ENCODE results near the gene SORCS3.

SORCS3 gene

DNA sequence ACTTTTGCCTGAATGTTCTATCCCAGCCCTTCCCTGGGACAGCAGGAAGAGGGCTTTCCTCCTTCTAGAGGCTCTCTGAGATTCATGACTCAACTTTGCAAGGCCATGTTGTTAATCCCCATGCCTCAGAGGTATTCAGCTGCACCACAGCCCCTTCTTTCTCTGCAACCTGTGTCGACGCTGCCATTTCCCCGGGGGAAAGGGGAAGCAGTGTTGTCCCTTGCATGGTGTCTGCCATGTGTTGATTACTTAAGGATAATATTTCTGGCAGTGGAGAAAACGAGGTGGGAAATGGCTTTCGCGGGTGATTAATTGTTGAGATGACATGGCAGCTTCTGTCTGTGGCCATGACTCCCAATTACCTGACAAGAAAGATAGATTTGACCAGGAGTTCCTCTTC, 133.1 kb downstream of the SORCS3 start:
- ATAC-seq (replicated peaks; ENCODE audit: extremely low read depth, poor library complexity, severe bottlenecking) (no peak), DNase-seq (ENCODE audit: low spot score in 2 of 2) (no peak)
- Mint-ChIP-seq H3K27ac (ENCODE audit: low read depth) (no peak overlapping the region), H3K36me3 (ENCODE audit: insufficient read depth) (no peaks in the 10 kb centered on the region), H3K27me3 (peaks cover 57% of the 10 kb centered on the region), H3K4me3 (no peak overlapping the region), H3K9me3 (no peaks in the 10 kb centered on the region), H3K4me1 (no peaks in the 10 kb centered on the region)

DNA sequence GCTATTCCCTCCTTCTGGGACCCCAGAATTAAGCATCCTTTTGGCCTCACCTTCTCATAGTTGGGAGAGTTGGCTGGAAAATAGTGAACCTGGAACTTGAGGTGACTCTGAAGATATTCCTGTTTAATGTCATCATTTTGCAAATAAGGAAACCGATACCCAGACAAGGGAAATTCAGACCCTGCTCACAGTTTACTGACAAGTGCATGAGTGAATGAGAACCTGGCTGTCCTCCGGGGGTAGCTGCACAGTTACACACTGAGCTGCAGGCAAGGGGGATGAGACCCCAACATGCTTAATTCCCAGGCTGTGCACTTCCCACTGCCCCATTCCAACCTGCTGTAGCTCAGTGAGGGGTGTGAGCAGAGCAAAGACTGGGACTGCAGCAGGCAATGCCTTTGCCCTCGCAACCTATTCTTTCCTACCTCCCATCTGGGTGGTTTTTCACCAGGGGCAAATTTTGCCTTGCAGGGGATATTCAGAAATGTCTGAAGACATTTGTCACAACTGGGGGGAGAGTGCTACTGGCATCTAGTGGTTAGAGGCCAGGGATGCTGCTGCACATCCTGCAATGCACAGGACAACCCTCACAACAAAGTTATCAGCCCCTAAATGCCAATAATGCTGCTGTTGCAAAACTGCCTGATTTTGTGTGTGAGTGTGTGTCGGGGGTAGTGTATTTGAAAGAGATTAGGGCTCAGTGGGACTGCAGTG, 136.2 kb downstream of the SORCS3 start:
- H3K27me3 Mint-ChIP-seq, result peaks cover 47% of the 10 kb centered on the region
- H3K36me3 Mint-ChIP-seq (ENCODE audit: insufficient read depth), result no peaks in the 10 kb centered on the region
- no peak for ATAC-seq (replicated peaks; ENCODE audit: extremely low read depth, poor library complexity, severe bottlenecking)
- no peaks in the 10 kb centered on the region for H3K4me1 Mint-ChIP-seq
- DNase-seq (ENCODE audit: low spot score in 2 of 2), result no peak
- H3K9me3 Mint-ChIP-seq, result no peaks in the 10 kb centered on the region
- H3K4me3 Mint-ChIP-seq, result no peak overlapping the region
- H3K27ac Mint-ChIP-seq (ENCODE audit: low read depth), result no peak overlapping the region

DNA sequence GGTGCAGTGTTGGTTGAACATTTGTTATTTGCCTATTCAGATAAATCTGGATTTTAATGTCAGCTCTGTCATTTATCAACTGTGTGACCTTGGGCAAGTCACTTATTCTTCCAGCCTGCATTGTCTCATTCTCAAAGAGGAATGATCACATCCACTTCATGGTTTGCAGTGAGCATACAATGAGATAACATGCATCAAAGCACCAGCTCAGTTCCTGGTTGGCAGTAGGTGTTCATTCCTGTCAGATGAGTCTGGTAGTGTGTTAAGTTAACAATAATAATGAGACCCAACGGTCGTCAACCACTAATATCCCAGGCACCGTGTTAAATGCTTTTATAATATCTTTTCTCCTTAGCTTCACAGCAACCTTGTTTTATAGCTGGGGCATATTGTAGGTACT, 137.3 kb downstream of the SORCS3 start:
- ATAC-seq (replicated peaks; ENCODE audit: extremely low read depth, poor library complexity, severe bottlenecking), result no peak
- H3K27me3 Mint-ChIP-seq, result peaks cover 36% of the 10 kb centered on the region
- no peaks in the 10 kb centered on the region for H3K9me3 Mint-ChIP-seq
- H3K4me3 Mint-ChIP-seq, result no peak overlapping the region
- H3K36me3 Mint-ChIP-seq (ENCODE audit: insufficient read depth), result no peaks in the 10 kb centered on the region
- no peaks in the 10 kb centered on the region for H3K4me1 Mint-ChIP-seq
- no peak overlapping the region for H3K27ac Mint-ChIP-seq (ENCODE audit: low read depth)
- DNase-seq (ENCODE audit: low spot score in 2 of 2), result no peak

DNA sequence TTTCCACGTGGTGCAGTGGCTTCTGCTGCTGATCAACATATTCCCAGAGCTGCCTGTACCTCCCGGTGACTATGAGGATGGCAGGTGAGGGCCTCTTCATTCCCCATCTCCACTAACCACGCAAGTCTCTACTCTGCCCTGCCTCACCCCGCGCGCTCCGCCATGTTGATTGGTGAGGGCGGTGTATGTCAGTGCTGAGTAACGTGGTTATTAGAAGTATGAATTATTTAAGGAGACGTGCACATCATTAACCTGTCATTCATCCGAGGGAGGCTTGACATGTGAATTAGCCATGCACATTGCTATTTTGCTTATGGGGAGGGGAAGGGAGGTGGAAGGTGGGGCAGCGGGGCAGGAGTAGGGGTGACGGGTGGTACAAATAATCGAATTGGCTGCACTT, 138.6 kb downstream of the SORCS3 start:
- H3K4me3 Mint-ChIP-seq, result no peak overlapping the region

DNA sequence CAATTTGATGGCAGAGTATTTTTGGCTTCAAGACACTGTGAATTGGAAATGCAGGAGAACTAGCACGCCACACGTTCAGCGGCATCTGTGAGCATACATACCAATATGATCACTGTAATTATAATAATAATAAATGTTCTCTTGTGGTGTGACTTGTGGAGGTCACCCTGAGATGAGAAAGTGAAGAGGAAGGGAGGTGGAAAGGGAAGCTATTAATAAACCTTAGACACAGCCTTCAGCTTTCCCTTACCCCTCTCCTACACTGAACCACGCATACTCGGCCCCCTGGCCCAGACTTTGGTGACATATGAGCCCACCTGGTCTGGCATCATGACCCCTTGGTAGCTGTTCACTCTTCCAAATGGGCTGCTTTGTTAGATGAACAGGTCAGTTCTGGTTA, 139.1 kb downstream of the SORCS3 start:
- Mint-ChIP-seq H3K27me3 (peaks cover 34% of the 10 kb centered on the region), H3K36me3 (ENCODE audit: insufficient read depth) (no peaks in the 10 kb centered on the region), H3K27ac (ENCODE audit: low read depth) (no peak overlapping the region), H3K9me3 (no peaks in the 10 kb centered on the region), H3K4me1 (no peaks in the 10 kb centered on the region), H3K4me3 (no peak overlapping the region)
- DNase-seq (ENCODE audit: low spot score in 2 of 2) (no peak), ATAC-seq (replicated peaks; ENCODE audit: extremely low read depth, poor library complexity, severe bottlenecking) (no peak)

More for the DNA sequence above, 138.6 kb downstream of the SORCS3 start:
- Mint-ChIP-seq H3K9me3 (no peaks in the 10 kb centered on the region), H3K27ac (ENCODE audit: low read depth) (no peak overlapping the region), H3K36me3 (ENCODE audit: insufficient read depth) (no peaks in the 10 kb centered on the region), H3K4me1 (no peaks in the 10 kb centered on the region), H3K27me3 (peaks cover 34% of the 10 kb centered on the region)
- ATAC-seq (replicated peaks; ENCODE audit: extremely low read depth, poor library complexity, severe bottlenecking) (no peak), DNase-seq (ENCODE audit: low spot score in 2 of 2) (no peak)

DNA sequence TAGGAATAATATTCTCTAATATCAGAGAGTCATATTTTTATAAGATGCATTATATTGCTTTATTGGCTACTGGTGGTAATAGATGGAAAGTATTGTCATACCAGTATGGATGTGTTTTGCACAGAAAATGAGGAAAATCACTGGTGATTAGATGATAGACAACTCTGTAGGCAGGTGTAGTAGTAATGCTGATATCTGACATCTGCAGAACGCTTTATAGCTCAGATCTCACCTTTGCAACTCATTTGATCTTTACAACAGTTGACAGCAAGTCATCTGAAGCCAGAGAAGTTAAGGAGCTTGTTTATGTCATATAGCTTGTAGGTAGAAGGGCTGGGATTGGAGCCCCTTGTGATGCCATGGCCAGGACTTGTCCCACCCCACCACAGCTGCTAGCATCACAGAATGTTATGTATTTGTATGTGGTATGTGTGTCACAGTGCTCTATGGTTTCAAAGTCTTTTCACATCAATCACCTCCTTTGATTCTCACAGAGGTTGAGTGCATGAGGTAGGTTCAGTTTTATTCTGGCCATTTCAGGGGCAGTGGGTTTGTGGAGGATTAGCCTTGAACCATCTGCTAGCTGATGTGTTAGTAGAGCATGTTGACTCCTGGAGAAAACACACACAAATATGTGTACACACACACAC, 140.0 kb downstream of the SORCS3 start:
- Mint-ChIP-seq H3K4me3 (no peak overlapping the region), H3K4me1 (no peaks in the 10 kb centered on the region), H3K27me3 (peaks cover 33% of the 10 kb centered on the region), H3K36me3 (ENCODE audit: insufficient read depth) (no peaks in the 10 kb centered on the region), H3K27ac (ENCODE audit: low read depth) (no peak overlapping the region), H3K9me3 (no peaks in the 10 kb centered on the region)
- DNase-seq (ENCODE audit: low spot score in 2 of 2) (no peak), ATAC-seq (replicated peaks; ENCODE audit: extremely low read depth, poor library complexity, severe bottlenecking) (no peak)

DNA sequence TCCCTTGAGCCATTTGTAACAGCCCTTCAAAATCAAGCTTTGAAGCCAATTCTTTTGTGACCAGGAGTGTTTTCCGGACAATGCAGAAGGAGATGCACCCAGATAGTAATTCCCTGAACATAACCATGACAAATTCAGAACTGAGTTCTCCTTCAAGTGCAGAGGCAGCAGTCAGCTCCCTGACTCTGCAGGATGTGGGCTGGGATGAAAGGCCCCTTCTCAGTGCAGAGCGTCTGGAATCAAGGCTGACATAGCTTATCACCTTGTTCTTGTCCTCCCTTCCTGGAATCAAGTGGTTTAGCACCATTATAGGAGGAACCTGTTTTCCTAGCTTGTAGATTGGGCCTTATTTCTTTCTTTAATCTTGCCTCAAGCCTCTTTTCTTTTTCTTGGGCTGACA, 143.4 kb downstream of the SORCS3 start:
- peaks cover 11% of the 10 kb centered on the region for H3K27me3 Mint-ChIP-seq
- H3K9me3 Mint-ChIP-seq, result no peaks in the 10 kb centered on the region
- DNase-seq (ENCODE audit: low spot score in 2 of 2), result no peak
- no peak overlapping the region for H3K27ac Mint-ChIP-seq (ENCODE audit: low read depth)
- no peaks in the 10 kb centered on the region for H3K4me1 Mint-ChIP-seq
- no peaks in the 10 kb centered on the region for H3K36me3 Mint-ChIP-seq (ENCODE audit: insufficient read depth)
- H3K4me3 Mint-ChIP-seq, result no peak overlapping the region
- ATAC-seq (replicated peaks; ENCODE audit: extremely low read depth, poor library complexity, severe bottlenecking), result no peak

DNA sequence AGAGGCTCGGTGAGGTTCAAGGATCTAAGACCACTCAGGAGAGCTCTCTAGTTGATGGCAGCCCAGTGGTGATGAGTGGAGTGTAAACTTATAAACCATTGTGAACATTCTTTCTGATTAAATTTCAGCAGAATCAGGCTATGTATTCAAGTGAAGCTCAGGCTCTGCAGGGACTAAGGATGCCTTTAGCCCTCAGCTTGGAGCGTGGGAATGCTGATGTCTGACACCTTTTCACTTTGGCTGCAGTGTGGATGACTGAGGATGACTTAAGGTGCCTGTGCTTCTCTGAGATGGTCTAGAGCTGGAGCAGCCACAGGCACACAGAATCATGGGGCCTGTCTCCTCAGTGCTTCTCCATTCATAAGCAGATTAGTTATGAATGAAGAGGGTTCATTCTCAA, 150.4 kb downstream of the SORCS3 start:
- Mint-ChIP-seq H3K27me3 (peaks cover 12% of the 10 kb centered on the region), H3K9me3 (no peaks in the 10 kb centered on the region), H3K27ac (ENCODE audit: low read depth) (no peak overlapping the region), H3K4me1 (no peaks in the 10 kb centered on the region), H3K4me3 (no peak overlapping the region), H3K36me3 (ENCODE audit: insufficient read depth) (no peaks in the 10 kb centered on the region)
- DNase-seq (ENCODE audit: low spot score in 2 of 2) (no peak), ATAC-seq (replicated peaks; ENCODE audit: extremely low read depth, poor library complexity, severe bottlenecking) (no peak)

DNA sequence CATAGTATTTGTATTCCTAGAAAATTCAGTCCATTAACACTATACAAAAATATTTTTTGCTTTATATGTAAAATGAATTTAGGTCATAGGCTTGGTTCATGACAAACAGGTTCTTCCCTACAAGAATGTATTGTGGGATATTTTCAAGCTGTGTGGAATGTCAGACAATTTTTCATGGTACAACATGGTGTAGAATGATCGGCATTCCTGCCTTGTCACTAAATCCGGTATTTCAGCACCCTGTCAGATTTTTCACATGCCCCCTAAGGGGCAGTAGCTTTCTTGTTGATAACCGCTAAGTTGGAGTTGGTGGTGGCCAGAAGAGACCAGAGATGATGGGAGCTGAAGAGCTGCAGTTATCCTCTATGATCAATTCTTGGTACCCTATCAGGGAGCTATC, 154.3 kb downstream of the SORCS3 start:
- DNase-seq (ENCODE audit: low spot score in 2 of 2) (no peak), ATAC-seq (replicated peaks; ENCODE audit: extremely low read depth, poor library complexity, severe bottlenecking) (no peak)
- no peaks in the 10 kb centered on the region for H3K36me3 Mint-ChIP-seq (ENCODE audit: insufficient read depth)
- H3K4me3 Mint-ChIP-seq, result no peak overlapping the region
- no peaks in the 10 kb centered on the region for H3K4me1 Mint-ChIP-seq
- H3K27me3 Mint-ChIP-seq, result peaks cover 12% of the 10 kb centered on the region
- H3K27ac Mint-ChIP-seq (ENCODE audit: low read depth), result no peak overlapping the region
- H3K9me3 Mint-ChIP-seq, result no peaks in the 10 kb centered on the region

DNA sequence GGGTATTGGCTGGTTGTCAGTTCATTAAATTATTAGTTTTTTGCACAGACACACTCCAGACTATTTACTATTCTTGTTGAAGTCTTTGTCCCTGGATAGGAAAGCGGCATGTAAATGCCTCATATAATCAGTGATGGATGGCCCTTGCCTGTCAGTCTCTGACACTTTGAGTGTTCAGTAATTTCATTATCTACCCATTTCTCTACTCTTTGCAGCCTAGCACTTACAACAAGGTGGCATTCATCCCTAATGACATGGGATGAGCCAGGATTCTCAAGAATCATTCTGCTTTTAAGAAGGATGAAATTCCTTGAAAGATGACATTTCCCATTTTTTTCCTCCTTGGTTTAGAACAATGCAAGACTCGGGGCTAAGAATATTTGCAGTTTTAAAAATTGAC, 155.7 kb downstream of the SORCS3 start:
- DNase-seq (ENCODE audit: low spot score in 2 of 2) (no peak), ATAC-seq (replicated peaks; ENCODE audit: extremely low read depth, poor library complexity, severe bottlenecking) (no peak)
- H3K4me3 Mint-ChIP-seq, result no peak overlapping the region
- peaks cover 5% of the 10 kb centered on the region for H3K9me3 Mint-ChIP-seq
- H3K36me3 Mint-ChIP-seq (ENCODE audit: insufficient read depth), result no peaks in the 10 kb centered on the region
- no peaks in the 10 kb centered on the region for H3K4me1 Mint-ChIP-seq
- peaks cover 12% of the 10 kb centered on the region for H3K27me3 Mint-ChIP-seq
- H3K27ac Mint-ChIP-seq (ENCODE audit: low read depth), result no peak overlapping the region

DNA sequence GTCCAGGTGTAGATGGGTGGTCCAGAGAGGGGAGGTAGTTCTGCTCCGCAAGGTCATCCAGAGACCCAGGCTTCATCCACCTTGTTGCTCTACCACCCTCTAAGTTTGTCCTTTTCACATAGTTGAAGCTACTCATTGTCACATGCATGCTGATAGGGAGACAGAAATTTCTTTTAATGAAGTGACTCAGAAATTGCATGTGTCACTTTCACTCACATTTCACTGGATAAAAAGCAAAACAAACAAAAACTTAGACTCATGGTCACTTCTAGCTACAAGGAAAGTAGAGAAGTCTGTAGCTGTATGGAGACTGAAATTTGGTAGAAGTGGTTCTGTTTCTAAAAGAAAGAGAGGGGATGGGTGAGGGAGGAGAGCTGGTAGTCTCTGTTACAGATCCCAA, 161.9 kb downstream of the SORCS3 start:
- no peaks in the 10 kb centered on the region for H3K36me3 Mint-ChIP-seq (ENCODE audit: insufficient read depth)
- peaks cover 8% of the 10 kb centered on the region for H3K27me3 Mint-ChIP-seq
- H3K4me3 Mint-ChIP-seq, result no peak overlapping the region
- H3K9me3 Mint-ChIP-seq, result peaks cover 10% of the 10 kb centered on the region
- no peak for DNase-seq (ENCODE audit: low spot score in 2 of 2)
- no peak for ATAC-seq (replicated peaks; ENCODE audit: extremely low read depth, poor library complexity, severe bottlenecking)
- no peak overlapping the region for H3K27ac Mint-ChIP-seq (ENCODE audit: low read depth)
- no peaks in the 10 kb centered on the region for H3K4me1 Mint-ChIP-seq

DNA sequence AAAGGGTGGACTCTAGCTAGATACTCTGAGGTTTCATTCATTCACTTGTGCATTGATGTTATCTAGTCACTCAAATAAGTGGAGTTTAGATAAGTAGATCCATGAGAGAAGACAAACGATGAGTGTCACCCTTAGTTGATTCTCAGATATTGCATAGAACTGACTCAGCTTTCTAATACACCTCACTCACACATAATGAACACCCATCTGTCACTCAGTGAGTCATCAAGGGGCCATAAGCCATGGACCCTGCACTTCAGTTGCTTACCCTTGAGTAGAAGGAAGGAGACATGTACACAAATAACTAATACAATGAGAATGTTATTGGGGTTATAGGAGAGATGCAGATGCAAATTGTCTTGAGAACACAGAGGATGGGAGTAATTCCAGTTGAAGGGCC, 163.8 kb downstream of the SORCS3 start:
- H3K27ac Mint-ChIP-seq (ENCODE audit: low read depth), result no peak overlapping the region
- H3K9me3 Mint-ChIP-seq, result peaks cover 10% of the 10 kb centered on the region
- no peak overlapping the region for H3K4me3 Mint-ChIP-seq
- DNase-seq (ENCODE audit: low spot score in 2 of 2) (no peak), ATAC-seq (replicated peaks; ENCODE audit: extremely low read depth, poor library complexity, severe bottlenecking) (no peak)
- peaks cover 8% of the 10 kb centered on the region for H3K27me3 Mint-ChIP-seq
- H3K36me3 Mint-ChIP-seq (ENCODE audit: insufficient read depth), result no peaks in the 10 kb centered on the region
- H3K4me1 Mint-ChIP-seq, result no peaks in the 10 kb centered on the region

DNA sequence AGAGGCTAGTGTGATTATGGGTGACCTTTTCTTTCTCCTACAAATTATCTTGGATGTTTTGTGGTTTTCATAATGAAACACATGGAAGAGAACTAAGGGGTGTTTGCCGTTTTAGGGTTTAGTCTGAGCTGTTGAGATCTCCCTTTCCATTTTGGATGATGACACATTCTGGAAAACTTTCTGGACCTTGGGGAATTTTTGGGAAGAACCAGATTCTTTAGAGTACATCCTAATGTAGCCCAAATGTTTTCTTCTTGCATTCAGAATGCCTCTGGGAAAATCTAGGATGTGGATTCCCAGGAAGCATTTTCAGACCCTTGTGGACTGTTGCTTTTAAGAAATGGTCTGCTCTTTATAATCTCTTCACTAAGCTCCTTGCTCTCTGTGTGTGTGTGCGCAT, 165.7 kb downstream of the SORCS3 start:
- Mint-ChIP-seq H3K4me3 (no peak overlapping the region), H3K27ac (ENCODE audit: low read depth) (no peak overlapping the region), H3K36me3 (ENCODE audit: insufficient read depth) (no peaks in the 10 kb centered on the region), H3K9me3 (peaks cover 5% of the 10 kb centered on the region), H3K4me1 (no peaks in the 10 kb centered on the region), H3K27me3 (peaks cover 8% of the 10 kb centered on the region)
- DNase-seq (ENCODE audit: low spot score in 2 of 2) (no peak), ATAC-seq (replicated peaks; ENCODE audit: extremely low read depth, poor library complexity, severe bottlenecking) (no peak)
